Naive thymus-derived CD8-positive, alpha-beta T cell (primary cell): ENCODE results near the gene POFUT1. TPM values are rescaled to one million over a fixed set of nuclear protein-coding genes. Genes with fewer than 3 reads are reported as not detected.
"Not testable (repeated sequence)": the region's sequence is repeated elsewhere in the genome, so short reads cannot be mapped to it uniquely, and the experiment has no call there.

Experiments used
- ATAC-seq, 2 donors: fragments of 150-1000 bp; cut with Tn5 transposase in 1 of 2; sonication (Bioruptor Pico), chemical (Tn5 transposase) in 1 of 2; 1 replicate in 1 of 2; 2 replicates in 1 of 2; pipeline ENCODE4 v1.10.0; 2021; ENCODE audit warnings: mild to moderate bottlenecking in 2 of 2, moderate library complexity in 2 of 2
- POLR2A ChIA-PET: fragments of 350-600 bp; sonication (Branson Sonifier 250); formaldehyde crosslinking; loops from one replicate; lab custom pipeline; 2021; ENCODE audit warnings: antibody characterized with exemption; lab: Charles Lee
- DNase-seq, 10 donors: peaks; one replicate each; pipeline versions ENCODE4 v3.0.0 to v3.0.0-alpha.2; 2020 to 2022
- H3K27ac Mint-ChIP-seq, 10 donors: one replicate each; pipeline ENCODE4 v1.8.0; 2020 to 2022; ENCODE audit warnings: mild to moderate bottlenecking in 10 of 10, mixed read lengths in 10 of 10, moderate library complexity in 4 of 10, inconsistent platforms in 1 of 10
- H3K27me3 Mint-ChIP-seq, 5 donors: one replicate each; pipeline ENCODE4 v1.8.0; 2021 to 2022; ENCODE audit warnings: mixed read lengths in 5 of 5
- H3K36me3 Mint-ChIP-seq, 3 donors: one replicate each; pipeline ENCODE4 v1.8.0; 2020 to 2022; ENCODE audit warnings: mixed read lengths in 3 of 3, mild to moderate bottlenecking in 2 of 3, inconsistent platforms in 1 of 3
- H3K4me1 Mint-ChIP-seq, 4 donors: one replicate each; pipeline ENCODE4 v1.8.0; 2021 to 2022; ENCODE audit warnings: mixed read lengths in 4 of 4
- H3K4me3 Mint-ChIP-seq, 10 donors: one replicate each; pipeline ENCODE4 v1.8.0; 2020 to 2022; ENCODE audit warnings: mild to moderate bottlenecking in 10 of 10, mixed read lengths in 10 of 10, moderate library complexity in 6 of 10, inconsistent platforms in 1 of 10
- H3K9me3 Mint-ChIP-seq, 9 donors: one replicate each; pipeline ENCODE4 v1.8.0; 2020 to 2022; ENCODE audit warnings: mixed read lengths in 9 of 9, mild to moderate bottlenecking in 3 of 9, inconsistent platforms in 1 of 9, moderate library complexity in 1 of 9
- polyA plus RNA-seq, 3 donors: library from polyadenylated mRNA; unstranded; fragments of 300-500 nt; fragmentation: Illumina TruSeq; gene quantifications; one replicate each; pipeline ENCODE4 v1.2.3, GENCODE V29; 2021
- total RNA-seq, 8 experiments: library from RNA in 2 of 8; stranded (reverse) in 2 of 8; gene quantifications; one replicate each; pipeline ENCODE4 v1.2.3 and lab custom pipeline; 2021 to 2026

The POFUT1 gene
- total and polyA plus RNA-seq, 5 experiments from 2014 or later: 10.7 to 21.8 (median 15.0) TPM

DNA sequence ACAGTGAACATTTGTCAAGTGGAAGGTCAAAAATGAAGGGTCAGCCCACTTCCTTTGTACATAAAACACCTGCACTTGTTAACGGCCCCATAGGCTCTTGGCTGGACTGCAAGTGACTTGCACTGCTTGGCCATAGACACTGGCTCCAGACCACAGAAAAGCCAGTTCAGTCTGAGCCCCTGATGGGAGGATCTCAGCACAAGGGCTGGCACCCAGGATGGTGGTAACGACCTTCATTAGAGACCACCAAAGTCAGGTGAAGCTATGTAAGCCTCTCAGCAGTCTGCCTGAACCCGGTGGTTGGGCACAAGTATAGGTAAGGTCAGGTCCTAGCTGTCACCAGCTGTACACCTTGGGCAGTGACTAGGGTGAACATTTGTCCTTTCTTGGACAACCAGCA, 16.3 kb upstream of the POFUT1 start:
- Mint-ChIP-seq H3K27me3 (no peaks in the 10 kb centered on the region), H3K4me3 (peak overlapping the region; percentile 74 to 86 (median 78)), H3K36me3 (peaks cover 0 to 18% (median 6%) of the 10 kb centered on the region in 3 donors), H3K4me1 (peaks cover 14 to 44% (median 29%) of the 10 kb centered on the region in 4 donors), H3K27ac (peak overlapping the region; percentile 36 to 91 (median 84)), H3K9me3 (no peaks in the 10 kb centered on the region)
- no peak for DNase-seq
- POLR2A ChIA-PET: interaction anchor here (0.6 to 1.2 kb wide), 2 partner anchors 89 to 319 kb away, joined by 3 read pairs; no protein-coding TSS in a partner anchor
- ATAC-seq: no peak

GRCh38 chr20:32191873-32192272, 15.8 kb upstream of the POFUT1 start:
- Mint-ChIP-seq H3K27me3 (no peaks in the 10 kb centered on the region), H3K9me3 (no peaks in the 10 kb centered on the region), H3K36me3 (peaks cover 0 to 22% (median 6%) of the 10 kb centered on the region in 3 donors), H3K4me1 (peaks cover 14 to 41% (median 29%) of the 10 kb centered on the region in 4 donors), H3K27ac (peak overlapping the region; percentile 4 to 91 (median 76)), H3K4me3 (peak overlapping the region in 3 of 10 donors; percentile 24 to 41 (median 33))
- DNase-seq (no peak), ATAC-seq (no peak)
- POLR2A ChIA-PET: interaction anchor here (0.6 kb wide), 1 partner anchor 89 kb away, joined by 3 read pairs; no protein-coding TSS in a partner anchor

DNA sequence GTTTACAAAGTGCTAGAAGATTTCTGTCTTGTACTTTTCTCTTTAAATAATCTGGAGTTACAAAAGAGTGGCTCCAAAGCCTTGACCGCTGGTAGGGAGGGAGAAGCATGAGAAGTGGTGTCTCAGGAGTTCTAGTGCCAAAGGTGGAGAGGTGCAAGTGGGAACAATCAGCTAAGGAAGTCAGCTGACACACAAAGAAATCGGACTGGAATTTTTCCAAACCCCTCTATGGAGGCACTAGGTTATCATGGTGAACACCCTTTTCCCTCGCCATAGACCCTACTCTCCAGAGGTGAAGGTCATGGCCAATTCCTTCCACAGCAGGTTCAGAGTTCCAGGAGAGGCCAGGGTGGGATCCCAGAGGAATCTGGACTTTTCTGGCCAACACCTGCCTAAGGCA, 15.0 kb upstream of the POFUT1 start:
- Mint-ChIP-seq H3K4me1 (peaks cover 17 to 37% (median 29%) of the 10 kb centered on the region in 4 donors), H3K4me3 (no peak overlapping the region), H3K27ac (peak overlapping the region in 8 of 10 donors; percentile 15 to 90 (median 40)), H3K9me3 (no peaks in the 10 kb centered on the region), H3K27me3 (no peaks in the 10 kb centered on the region), H3K36me3 (peaks cover 0 to 31% (median 8%) of the 10 kb centered on the region in 3 donors)
- POLR2A ChIA-PET: no interaction called here
- DNase-seq (no peak), ATAC-seq (no peak)

- peaks cover 19 to 37% (median 28%) of the 10 kb centered on the region in 4 donors for H3K4me1 Mint-ChIP-seq
- POLR2A ChIA-PET, H3K9me3 Mint-ChIP-seq, H3K4me3 Mint-ChIP-seq, H3K27me3 Mint-ChIP-seq, ATAC-seq, DNase-seq: not testable (repeated sequence)
- H3K27ac Mint-ChIP-seq: peak overlapping the region in 2 of 10 donors; percentile 32 to 69
- peaks cover 0 to 37% (median 8%) of the 10 kb centered on the region in 3 donors for H3K36me3 Mint-ChIP-seq
These were observed 14.3 kb upstream of the POFUT1 start for GRCh38 chr20:32193336-32193735.

- H3K9me3 Mint-ChIP-seq: no peaks in the 10 kb centered on the region
- peak overlapping the region in 4 of 10 donors; percentile 32 to 61 (median 46) for H3K27ac Mint-ChIP-seq
- H3K4me3 Mint-ChIP-seq: no peak overlapping the region
- ATAC-seq (no peak), DNase-seq (no peak)
- peaks cover 0 to 43% (median 8%) of the 10 kb centered on the region in 3 donors for H3K36me3 Mint-ChIP-seq
- POLR2A ChIA-PET: no interaction called here
- H3K27me3 Mint-ChIP-seq: no peaks in the 10 kb centered on the region
- peaks cover 16 to 32% (median 23%) of the 10 kb centered on the region in 4 donors for H3K4me1 Mint-ChIP-seq
These were observed 13.7 kb upstream of the POFUT1 start for GRCh38 chr20:32193996-32194395.

GRCh38 chr20:32195581-32195980, 12.1 kb upstream of the POFUT1 start:
- Mint-ChIP-seq H3K9me3 (no peaks in the 10 kb centered on the region), H3K4me3 (no peak overlapping the region), H3K4me1 (peaks cover 14 to 27% (median 21%) of the 10 kb centered on the region in 4 donors), H3K27me3 (no peaks in the 10 kb centered on the region), H3K36me3 (peaks cover 0 to 57% (median 8%) of the 10 kb centered on the region in 3 donors), H3K27ac (peak overlapping the region in 2 of 10 donors; percentile 28 to 31)
- DNase-seq: no peak
- ATAC-seq: no peak
- POLR2A ChIA-PET: no interaction called here

- H3K27me3 Mint-ChIP-seq, H3K9me3 Mint-ChIP-seq, H3K27ac Mint-ChIP-seq, DNase-seq, POLR2A ChIA-PET, ATAC-seq, H3K4me3 Mint-ChIP-seq: not testable (repeated sequence)
- H3K4me1 Mint-ChIP-seq: peaks cover 10 to 23% (median 19%) of the 10 kb centered on the region in 4 donors
- H3K36me3 Mint-ChIP-seq: peaks cover 0 to 67% (median 8%) of the 10 kb centered on the region in 3 donors
These were observed 11.1 kb upstream of the POFUT1 start for GRCh38 chr20:32196613-32197012.

- POLR2A ChIA-PET, ATAC-seq, H3K4me3 Mint-ChIP-seq, H3K27me3 Mint-ChIP-seq, H3K9me3 Mint-ChIP-seq, H3K27ac Mint-ChIP-seq, DNase-seq: not testable (repeated sequence)
- Mint-ChIP-seq H3K36me3 (peaks cover 0 to 70% (median 8%) of the 10 kb centered on the region in 3 donors), H3K4me1 (peaks cover 14 to 24% (median 20%) of the 10 kb centered on the region in 4 donors)
These were observed 10.5 kb upstream of the POFUT1 start for GRCh38 chr20:32197136-32197535.

GRCh38 chr20:32199006-32199405, 8.7 kb upstream of the POFUT1 start:
- Mint-ChIP-seq H3K27ac (peak overlapping the region in 5 of 10 donors; percentile 33 to 60 (median 50)), H3K36me3 (peaks cover 0 to 78% (median 8%) of the 10 kb centered on the region in 3 donors), H3K9me3 (no peaks in the 10 kb centered on the region), H3K4me3 (no peak overlapping the region), H3K4me1 (peaks cover 26 to 35% (median 29%) of the 10 kb centered on the region in 4 donors), H3K27me3 (no peaks in the 10 kb centered on the region)
- POLR2A ChIA-PET: no interaction called here
- ATAC-seq: no peak
- DNase-seq: no peak

DNA sequence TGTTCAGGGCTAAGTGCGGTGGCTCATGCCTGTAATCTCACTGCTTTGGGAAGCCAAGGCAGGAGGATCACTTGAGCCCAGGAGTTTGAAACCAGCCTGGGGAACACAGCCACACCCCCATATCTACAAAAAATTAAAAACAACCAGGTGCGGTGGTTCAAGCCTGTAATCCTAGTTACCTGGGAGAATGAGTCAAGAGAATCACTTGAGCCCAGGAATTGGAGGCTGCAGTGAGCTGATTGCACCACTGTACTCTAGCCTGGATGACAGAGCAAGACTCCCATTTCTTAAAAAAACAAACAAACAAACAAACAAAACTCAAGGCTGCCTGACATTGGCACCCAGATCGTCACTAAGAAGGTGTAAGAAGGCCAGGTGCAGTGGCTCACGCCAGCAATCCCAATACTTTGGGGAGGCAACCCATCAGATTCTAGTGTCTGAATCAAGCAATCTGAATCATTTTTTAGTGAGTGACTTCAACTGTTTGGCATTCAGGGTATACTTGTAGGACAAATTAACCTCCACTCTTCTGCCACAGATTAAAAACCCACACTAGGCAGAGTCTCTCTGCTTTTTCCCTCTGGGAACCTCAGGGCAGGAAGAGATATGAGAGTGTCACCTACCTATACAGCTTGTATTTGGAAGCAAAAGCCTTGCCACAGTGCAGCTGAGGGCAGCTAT, 6.2 kb upstream of the POFUT1 start:
- POLR2A ChIA-PET: interaction anchor here (0.9 kb wide), 1 partner anchor 15 kb away, joined by 3 read pairs; no protein-coding TSS in a partner anchor
- peaks cover 0 to 63% (median 2%) of the 10 kb centered on the region in 3 donors for H3K36me3 Mint-ChIP-seq
- peaks cover 35 to 53% (median 51%) of the 10 kb centered on the region in 4 donors for H3K4me1 Mint-ChIP-seq
- ATAC-seq: no peak
- H3K9me3 Mint-ChIP-seq: no peaks in the 10 kb centered on the region
- peak overlapping the region in 1 of 10 donors; percentile 70 for H3K4me3 Mint-ChIP-seq
- no peaks in the 10 kb centered on the region for H3K27me3 Mint-ChIP-seq
- H3K27ac Mint-ChIP-seq: peak overlapping the region in 4 of 10 donors; percentile 4 to 40 (median 31)
- no peak for DNase-seq

GRCh38 chr20:32201977-32202363, 5.7 kb upstream of the POFUT1 start:
- Mint-ChIP-seq H3K27ac (peak overlapping the region in 5 of 10 donors; percentile 8 to 93 (median 55)), H3K27me3 (no peaks in the 10 kb centered on the region), H3K9me3 (no peaks in the 10 kb centered on the region), H3K4me1 (peaks cover 41 to 58% (median 56%) of the 10 kb centered on the region in 4 donors), H3K4me3 (peak overlapping the region in 1 of 10 donors; percentile 70), H3K36me3 (peaks cover 0 to 58% (median 2%) of the 10 kb centered on the region in 3 donors)
- ATAC-seq (no peak), DNase-seq (no peak)
- POLR2A ChIA-PET: interaction anchor here (2.2 kb wide), 1 partner anchor 12 kb away, joined by 6 read pairs; no protein-coding TSS in a partner anchor

DNA sequence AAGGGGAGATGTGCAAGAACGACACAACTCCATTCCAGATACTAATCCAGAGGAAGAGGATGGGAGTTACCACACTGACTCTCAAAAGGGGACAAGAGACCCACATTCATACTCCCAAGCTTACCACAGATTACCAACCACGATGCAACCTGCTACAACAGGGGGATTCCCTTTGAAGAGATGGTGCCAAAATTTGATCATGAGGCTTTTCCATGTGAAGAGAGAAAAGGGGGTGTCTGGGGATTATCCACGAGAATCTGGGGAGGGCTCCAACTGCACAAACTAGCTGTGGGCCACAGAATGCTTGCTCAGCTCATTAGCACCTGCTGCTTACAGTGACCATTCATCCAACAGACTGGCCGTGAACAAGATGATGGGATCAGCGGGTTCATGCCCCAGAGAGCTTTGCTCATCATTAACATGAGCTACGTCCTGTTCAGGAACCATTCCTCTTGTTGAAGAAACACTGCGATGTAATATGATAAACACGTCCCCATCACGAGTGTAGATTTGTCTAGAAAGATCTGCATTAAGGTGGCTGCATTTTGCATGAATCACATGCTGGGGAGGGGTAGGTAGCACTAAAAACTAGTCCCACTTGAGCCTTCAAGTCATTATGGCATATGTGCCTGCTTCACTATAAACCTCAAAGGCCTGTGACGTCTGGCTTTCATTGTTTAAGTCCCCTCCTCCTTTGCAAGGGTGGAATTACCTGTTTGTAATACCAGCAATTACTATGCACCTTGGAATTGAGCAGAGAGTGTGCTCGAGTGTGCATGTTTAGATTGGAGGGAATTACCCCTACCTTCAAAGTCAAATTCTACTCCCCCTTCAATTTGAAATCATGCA, 4.1 kb upstream of the POFUT1 start:
- Mint-ChIP-seq H3K27ac (peak overlapping the region; percentile 4 to 93 (median 60)), H3K4me3 (peak overlapping the region in 4 of 10 donors; percentile 3 to 93 (median 30)), H3K36me3 (peaks cover 0 to 42% (median 0%) of the 10 kb centered on the region in 3 donors), H3K27me3 (no peaks in the 10 kb centered on the region), H3K9me3 (no peaks in the 10 kb centered on the region), H3K4me1 (peaks cover 38 to 63% (median 61%) of the 10 kb centered on the region in 4 donors)
- POLR2A ChIA-PET: interaction anchor here (2.2 kb wide), 1 partner anchor 14 kb away, joined by 6 read pairs; no protein-coding TSS in a partner anchor
- DNase-seq (no peak), ATAC-seq (no peak)
